NB4 (cell line): Measurements from ENCODE around the gene EMC8.

ENCODE experiments used
- DNase-seq: peaks from one replicate; pipeline ENCODE4 v3.0.0; 2010; ENCODE audit warnings: low read depth
- H3K4me3 ChIP-seq: one replicate; pipeline ENCODE4 v1.5.1; 2011; ENCODE audit warnings: mild to moderate bottlenecking, low read depth, low read length, moderate library complexity
- MAX ChIP-seq: IDR thresholded peaks from 2 replicates; pipeline ENCODE4 v1.6.1; 2011; ENCODE audit warnings: low read depth, low read length
- MYC ChIP-seq: IDR thresholded peaks from 2 replicates; pipeline ENCODE4 v1.6.1; 2011; ENCODE audit warnings: low read depth, low read length
- POLR2A ChIP-seq: IDR thresholded peaks from 2 replicates; pipeline ENCODE4 v1.6.1; 2011; ENCODE audit warnings: mild to moderate bottlenecking; ENCODE audit not compliant: insufficient read length; ENCODE audit errors: extremely low read depth
- TF ChIP-seq, protein P1 (sequence below): IDR thresholded peaks from one replicate; pipeline ENCODE4 v1.5.1; 2012; ENCODE audit warnings: low read depth, low read length

Gene EMC8

GRCh38 chr16:85806539-85806938 lies 7.2 kb upstream of the EMC8 start:
- DNase-seq = no peak
- TF ChIP-seq POLR2A (no peak), MAX (no peak), MYC (no peak)
- TF ChIP-seq, protein P1, sequence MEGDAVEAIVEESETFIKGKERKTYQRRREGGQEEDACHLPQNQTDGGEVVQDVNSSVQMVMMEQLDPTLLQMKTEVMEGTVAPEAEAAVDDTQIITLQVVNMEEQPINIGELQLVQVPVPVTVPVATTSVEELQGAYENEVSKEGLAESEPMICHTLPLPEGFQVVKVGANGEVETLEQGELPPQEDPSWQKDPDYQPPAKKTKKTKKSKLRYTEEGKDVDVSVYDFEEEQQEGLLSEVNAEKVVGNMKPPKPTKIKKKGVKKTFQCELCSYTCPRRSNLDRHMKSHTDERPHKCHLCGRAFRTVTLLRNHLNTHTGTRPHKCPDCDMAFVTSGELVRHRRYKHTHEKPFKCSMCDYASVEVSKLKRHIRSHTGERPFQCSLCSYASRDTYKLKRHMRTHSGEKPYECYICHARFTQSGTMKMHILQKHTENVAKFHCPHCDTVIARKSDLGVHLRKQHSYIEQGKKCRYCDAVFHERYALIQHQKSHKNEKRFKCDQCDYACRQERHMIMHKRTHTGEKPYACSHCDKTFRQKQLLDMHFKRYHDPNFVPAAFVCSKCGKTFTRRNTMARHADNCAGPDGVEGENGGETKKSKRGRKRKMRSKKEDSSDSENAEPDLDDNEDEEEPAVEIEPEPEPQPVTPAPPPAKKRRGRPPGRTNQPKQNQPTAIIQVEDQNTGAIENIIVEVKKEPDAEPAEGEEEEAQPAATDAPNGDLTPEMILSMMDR = no peak
- H3K4me3 ChIP-seq = no peak overlapping the region

- DNase-seq = no peak
- TF ChIP-seq MYC (no peak), POLR2A (no peak)
- TF ChIP-seq, protein P1 = no peak
- H3K4me3 ChIP-seq = no peak overlapping the region
Measured at GRCh38 chr16:85805442-85806045, 6.2 kb upstream of the EMC8 start.

GRCh38 chr16:85803570-85803969 lies 4.2 kb upstream of the EMC8 start:
- H3K4me3 ChIP-seq = no peak overlapping the region
- no peak for DNase-seq
- no peak for TF ChIP-seq MAX
- TF ChIP-seq POLR2A = no peak
- TF ChIP-seq, protein P1 = no peak
- no peak for TF ChIP-seq MYC

GRCh38 chr16:85800321-85800669 lies 951 bp upstream of the EMC8 start:
- TF ChIP-seq MYC = no peak
- no peak for TF ChIP-seq MAX
- TF ChIP-seq, protein P1 = no peak
- no peak for TF ChIP-seq POLR2A
- peak overlapping the region; percentile 81 for H3K4me3 ChIP-seq
- DNase-seq = no peak

- TF ChIP-seq POLR2A (no peak), MAX (no peak), MYC (no peak)
- TF ChIP-seq, protein P1 = no peak
- DNase-seq = peak; percentile 67
- peak overlapping the region; percentile 81 for H3K4me3 ChIP-seq
Measured at GRCh38 chr16:85798901-85799496, 345 bp downstream of the EMC8 start.

GRCh38 chr16:85798283-85798776 lies 1.0 kb downstream of the EMC8 start:
- no peak for DNase-seq
- TF ChIP-seq POLR2A = no peak
- TF ChIP-seq MAX = no peak
- TF ChIP-seq MYC = no peak
- TF ChIP-seq, protein P1 = no peak
- peak overlapping the region; percentile 81 for H3K4me3 ChIP-seq
